K562 (cell line): ENCODE measurements around the gene DNAJC8. TPM values are rescaled to one million over a fixed set of nuclear protein-coding genes. Genes with fewer than 3 reads are reported as not detected.

Experiments used
- BCL6 ChIP-seq: fragments of 250-450 bp; sonication (Bioruptor Pico); IDR thresholded peaks from 2 replicates; pipeline ENCODE4 v1.4.0; 2020
- BRD9 ChIP-seq: fragments of 450-650 bp; IDR thresholded peaks from 2 replicates; pipeline ENCODE4 v1.6.1; 2018; ENCODE audit warnings: low read depth; ENCODE audit not compliant: partially characterized antibody
- CGGBP1 ChIP-seq: fragments of 250-450 bp; sonication (Bioruptor Pico); IDR thresholded peaks from 2 replicates; pipeline ENCODE4 v1.9.0; 2021; ENCODE audit warnings: mild to moderate bottlenecking
- HEY1 ChIP-seq: fragments of 250-450 bp; sonication (Bioruptor Pico); IDR thresholded peaks from 2 replicates; pipeline ENCODE4 v1.5.0; 2020; ENCODE audit warnings: mild to moderate bottlenecking, moderate library complexity, borderline replicate concordance
- MLX ChIP-seq, 2 experiments: fragments of 450-650 bp in 1 of 2; sonication (generic) in 1 of 2; formaldehyde crosslinking; conservative IDR thresholded peaks; 2 replicates each; pipeline versions ENCODE4 v1.4.0 to v1.8.1; 2020 to 2022; ENCODE audit warnings: mild to moderate bottlenecking in 1 of 2, missing genetic modification reagents in 1 of 2
- NCOA6 ChIP-seq: fragments of 450-650 bp; IDR thresholded peaks from 2 replicates; pipeline ENCODE4 v1.6.1; 2017; ENCODE audit warnings: mild to moderate bottlenecking
- NR2C2 ChIP-seq, 2 experiments: fragments of 200-800 bp in 1 of 2; sonication (Bioruptor generic) in 1 of 2; sonication (generic) in 1 of 2; formaldehyde crosslinking in 1 of 2; IDR thresholded peaks; 2 replicates each; pipeline versions ENCODE4 v1.6.1 to v1.8.0; 2016 to 2022; ENCODE audit warnings: mild to moderate bottlenecking in 1 of 2, missing compliant biosample characterization in 1 of 2, missing genetic modification characterization in 1 of 2, missing genetic modification reagents in 1 of 2
- PHB2 ChIP-seq: fragments of 450-650 bp; IDR thresholded peaks from 2 replicates; pipeline ENCODE4 v1.6.1; 2017; ENCODE audit warnings: low read depth
- PHTF2 ChIP-seq: fragments of 250-450 bp; sonication (Bioruptor Pico); IDR thresholded peaks from 2 replicates; pipeline ENCODE4 v1.5.0; 2021; ENCODE audit warnings: mild to moderate bottlenecking
- RBFOX2 ChIP-seq: fragments of 200-400 bp; formaldehyde crosslinking; IDR thresholded peaks from 2 replicates; pipeline ENCODE4 v1.6.1; 2017; ENCODE audit warnings: low read depth, mild to moderate bottlenecking, low read length, moderate library complexity
- RBM22 ChIP-seq: fragments of 200-400 bp; formaldehyde crosslinking; IDR thresholded peaks from 2 replicates; pipeline ENCODE4 v1.6.1; 2018; ENCODE audit warnings: low read length, low read depth; ENCODE audit not compliant: poor library complexity, severe bottlenecking
- THAP12 ChIP-seq: fragments of 250-450 bp; sonication (Bioruptor Pico); IDR thresholded peaks from 2 replicates; pipeline ENCODE4 v1.9.0; 2021; ENCODE audit warnings: mild to moderate bottlenecking, inconsistent platforms
- TRIM25 ChIP-seq: fragments of 450-650 bp; IDR thresholded peaks from 2 replicates; pipeline ENCODE4 v1.7.0; 2016; ENCODE audit warnings: borderline replicate concordance
- ZBTB26 ChIP-seq: fragments of 450-650 bp; formaldehyde crosslinking; IDR thresholded peaks from 2 replicates; pipeline ENCODE4 v1.4.0; 2022; ENCODE audit warnings: missing genetic modification characterization
- ZBTB8A ChIP-seq: fragments of 450-650 bp; IDR thresholded peaks from 2 replicates; pipeline ENCODE4 v1.6.1; 2018; ENCODE audit warnings: mild to moderate bottlenecking, moderate library complexity; ENCODE audit not compliant: partially characterized antibody
- ZNF592 ChIP-seq: fragments of 450-650 bp; IDR thresholded peaks from 2 replicates; pipeline ENCODE4 v1.6.1; 2017; ENCODE audit warnings: antibody characterized with exemption, mild to moderate bottlenecking
- polyA plus RNA-seq, 8 experiments: library from polyadenylated mRNA; depleted of rRNA in 4 of 8; stranded (reverse) in 5 of 8; unstranded in 3 of 8; fragments of >200 nt; fragmentation: Nextera tagmentation in 2 of 8; fragmentation: Illumina TruSeq in 1 of 8; extraction: Ambion mirVana in 2 of 8; extraction: Trizol in 1 of 8; gene quantifications; 2 replicates each; pipeline versions ENCODE4 v1.2.1 to v1.2.3, GENCODE V29; 2011 to 2014; ENCODE audit warnings: inconsistent platforms in 1 of 8, missing spikeins in 1 of 8
- total RNA-seq, 7 experiments: library from RNA; depleted of rRNA in 6 of 7; stranded (reverse); fragments of >200 nt in 6 of 7; fragmentation: Illumina TruSeq in 2 of 7; extraction: Trizol in 2 of 7; gene quantifications; 2 replicates each; pipeline versions ENCODE4 v1.2.1 to v1.2.3, GENCODE V29; 2011 to 2021; ENCODE audit warnings: low replicate concordance in 1 of 7

Gene DNAJC8
- total and polyA plus RNA-seq, 9 of the 15 experiments (the other 6 are each of a cell fraction or from before 2014, with no cell fraction given), result 143 to 508 (median 209) TPM

GRCh38 chr1:28258628-28259251 lies 25.9 kb upstream of the DNAJC8 start (continued):
- no peak for TF ChIP-seq THAP12 (CRISPR knock-in tag)
- peak; percentile 82 for TF ChIP-seq ZNF592
- TF ChIP-seq ZBTB26 (CRISPR knock-in tag), result 0 out of 2 replicates have a peak, but pooled peaks have one; percentile 55
- TF ChIP-seq CGGBP1 (CRISPR knock-in tag), result no peak
- no peak for TF ChIP-seq ZBTB8A
- TF ChIP-seq HEY1, result peak; percentile 64; the same call in 1 of the 2 replicates
- no peak for TF ChIP-seq BCL6 (CRISPR knock-in tag)
- TF ChIP-seq MLX (CRISPR knock-in tag; conservative IDR thresholded peaks at IDR 0.05), result no peak
- no peak; the same call in 1 of the 2 replicates for TF ChIP-seq NCOA6
- TF ChIP-seq RBFOX2, result no peak
- no peak for TF ChIP-seq PHTF2
- TF ChIP-seq BRD9, result peak; percentile 67
- TF ChIP-seq TRIM25, result 0 out of 2 replicates have a peak, but pooled peaks have one; percentile 51
- TF ChIP-seq PHB2, result peak; percentile 11; the same call in 1 of the 2 replicates
- no peak for TF ChIP-seq NR2C2 (CRISPR knock-in tag; IDR thresholded peaks at IDR 0.05)
- peak; percentile 97 for TF ChIP-seq NR2C2 (tag; IDR thresholded peaks at IDR 0.05)
- no peak for TF ChIP-seq RBM22
